ENCODE data around the gene TAF4B.

Gene TAF4B

DNA sequence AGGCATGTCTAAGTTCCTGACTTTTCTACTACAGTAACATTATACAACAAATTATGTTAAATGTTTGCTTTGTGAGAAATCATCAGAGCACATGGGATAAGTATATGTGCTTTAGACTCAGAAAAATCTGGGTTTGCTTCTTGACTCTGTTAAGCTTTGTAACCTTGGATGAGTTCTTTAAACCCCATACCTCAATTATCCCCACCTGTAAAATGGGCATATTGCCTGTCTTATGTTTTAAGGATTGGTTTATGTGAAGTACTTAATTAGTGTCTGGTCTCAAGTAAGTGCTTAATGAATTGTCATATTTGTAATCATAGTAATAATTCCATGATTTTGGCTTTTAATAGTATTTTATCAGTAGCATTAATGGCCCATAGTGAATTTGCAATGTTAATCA, 135.8 kb downstream of the TAF4B start (continued):
- TF ChIP-seq, protein P1, sequence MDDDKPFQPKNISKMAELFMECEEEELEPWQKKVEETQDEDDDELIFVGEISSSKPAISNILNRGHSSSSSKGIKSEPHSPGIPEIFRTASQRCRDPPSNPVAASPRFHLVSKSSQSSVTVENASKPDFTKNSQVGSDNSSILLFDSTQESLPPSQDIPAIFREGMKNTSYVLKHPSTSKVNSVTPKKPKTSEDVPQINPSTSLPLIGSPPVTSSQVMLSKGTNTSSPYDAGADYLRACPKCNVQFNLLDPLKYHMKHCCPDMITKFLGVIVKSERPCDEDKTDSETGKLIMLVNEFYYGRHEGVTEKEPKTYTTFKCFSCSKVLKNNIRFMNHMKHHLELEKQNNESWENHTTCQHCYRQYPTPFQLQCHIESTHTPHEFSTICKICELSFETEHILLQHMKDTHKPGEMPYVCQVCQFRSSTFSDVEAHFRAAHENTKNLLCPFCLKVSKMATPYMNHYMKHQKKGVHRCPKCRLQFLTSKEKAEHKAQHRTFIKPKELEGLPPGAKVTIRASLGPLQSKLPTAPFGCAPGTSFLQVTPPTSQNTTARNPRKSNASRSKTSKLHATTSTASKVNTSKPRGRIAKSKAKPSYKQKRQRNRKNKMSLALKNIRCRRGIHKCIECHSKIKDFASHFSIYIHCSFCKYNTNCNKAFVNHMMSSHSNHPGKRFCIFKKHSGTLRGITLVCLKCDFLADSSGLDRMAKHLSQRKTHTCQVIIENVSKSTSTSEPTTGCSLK (tag by site-specific recombination; IDR thresholded peaks at IDR 0.05), result no peak
- TF ChIP-seq BCL11B (tag by site-specific recombination; IDR thresholded peaks at IDR 0.05; ENCODE audit: low read depth), result no peak
- TF ChIP-seq ZNF138 (tag by site-specific recombination; IDR thresholded peaks at IDR 0.05; ENCODE audit: borderline replicate concordance), result no peak
- no peak for TF ChIP-seq INSM2 (tag by site-specific recombination; IDR thresholded peaks at IDR 0.05)
- TF ChIP-seq, protein P2, sequence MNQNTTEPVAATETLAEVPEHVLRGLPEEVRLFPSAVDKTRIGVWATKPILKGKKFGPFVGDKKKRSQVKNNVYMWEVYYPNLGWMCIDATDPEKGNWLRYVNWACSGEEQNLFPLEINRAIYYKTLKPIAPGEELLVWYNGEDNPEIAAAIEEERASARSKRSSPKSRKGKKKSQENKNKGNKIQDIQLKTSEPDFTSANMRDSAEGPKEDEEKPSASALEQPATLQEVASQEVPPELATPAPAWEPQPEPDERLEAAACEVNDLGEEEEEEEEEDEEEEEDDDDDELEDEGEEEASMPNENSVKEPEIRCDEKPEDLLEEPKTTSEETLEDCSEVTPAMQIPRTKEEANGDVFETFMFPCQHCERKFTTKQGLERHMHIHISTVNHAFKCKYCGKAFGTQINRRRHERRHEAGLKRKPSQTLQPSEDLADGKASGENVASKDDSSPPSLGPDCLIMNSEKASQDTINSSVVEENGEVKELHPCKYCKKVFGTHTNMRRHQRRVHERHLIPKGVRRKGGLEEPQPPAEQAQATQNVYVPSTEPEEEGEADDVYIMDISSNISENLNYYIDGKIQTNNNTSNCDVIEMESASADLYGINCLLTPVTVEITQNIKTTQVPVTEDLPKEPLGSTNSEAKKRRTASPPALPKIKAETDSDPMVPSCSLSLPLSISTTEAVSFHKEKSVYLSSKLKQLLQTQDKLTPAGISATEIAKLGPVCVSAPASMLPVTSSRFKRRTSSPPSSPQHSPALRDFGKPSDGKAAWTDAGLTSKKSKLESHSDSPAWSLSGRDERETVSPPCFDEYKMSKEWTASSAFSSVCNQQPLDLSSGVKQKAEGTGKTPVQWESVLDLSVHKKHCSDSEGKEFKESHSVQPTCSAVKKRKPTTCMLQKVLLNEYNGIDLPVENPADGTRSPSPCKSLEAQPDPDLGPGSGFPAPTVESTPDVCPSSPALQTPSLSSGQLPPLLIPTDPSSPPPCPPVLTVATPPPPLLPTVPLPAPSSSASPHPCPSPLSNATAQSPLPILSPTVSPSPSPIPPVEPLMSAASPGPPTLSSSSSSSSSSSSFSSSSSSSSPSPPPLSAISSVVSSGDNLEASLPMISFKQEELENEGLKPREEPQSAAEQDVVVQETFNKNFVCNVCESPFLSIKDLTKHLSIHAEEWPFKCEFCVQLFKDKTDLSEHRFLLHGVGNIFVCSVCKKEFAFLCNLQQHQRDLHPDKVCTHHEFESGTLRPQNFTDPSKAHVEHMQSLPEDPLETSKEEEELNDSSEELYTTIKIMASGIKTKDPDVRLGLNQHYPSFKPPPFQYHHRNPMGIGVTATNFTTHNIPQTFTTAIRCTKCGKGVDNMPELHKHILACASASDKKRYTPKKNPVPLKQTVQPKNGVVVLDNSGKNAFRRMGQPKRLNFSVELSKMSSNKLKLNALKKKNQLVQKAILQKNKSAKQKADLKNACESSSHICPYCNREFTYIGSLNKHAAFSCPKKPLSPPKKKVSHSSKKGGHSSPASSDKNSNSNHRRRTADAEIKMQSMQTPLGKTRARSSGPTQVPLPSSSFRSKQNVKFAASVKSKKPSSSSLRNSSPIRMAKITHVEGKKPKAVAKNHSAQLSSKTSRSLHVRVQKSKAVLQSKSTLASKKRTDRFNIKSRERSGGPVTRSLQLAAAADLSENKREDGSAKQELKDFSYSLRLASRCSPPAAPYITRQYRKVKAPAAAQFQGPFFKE (tag by site-specific recombination; IDR thresholded peaks at IDR 0.05; ENCODE audit: borderline replicate concordance), result no peak
- no peak for TF ChIP-seq ZNF621 (tag by site-specific recombination; IDR thresholded peaks at IDR 0.05)

- no peaks in the 10 kb centered on the region for H3K4me1 ChIP-seq (ENCODE audit: control insufficient read depth, insufficient read depth, low read length)
- ChIA-PET CTCF (interaction anchor here (5.4 kb wide), 1 partner anchor 17 kb away, joined by 24 read pairs; no protein-coding TSS in a partner anchor), POLR2A (no interaction called here)
- TF ChIP-seq PBX3 (CRISPR knock-in tag; IDR thresholded peaks at IDR 0.05) (no peak), ZNF112 (tag by site-specific recombination; IDR thresholded peaks at IDR 0.05) (no peak), KLF16 (tag by site-specific recombination; IDR thresholded peaks at IDR 0.05) (no peak), ZNF561 (tag by site-specific recombination; IDR thresholded peaks at IDR 0.05; ENCODE audit: borderline replicate concordance) (no peak), HOXD13 (CRISPR knock-in tag; IDR thresholded peaks at IDR 0.05; ENCODE audit: borderline replicate concordance) (no peak), ZNF366 (tag by site-specific recombination; conservative IDR thresholded peaks at IDR 0.05) (no peak), ZEB2 (tag by site-specific recombination; IDR thresholded peaks at IDR 0.05) (no peak), ZNF335 (tag by site-specific recombination; conservative IDR thresholded peaks at IDR 0.05) (no peak), ZNF621 (tag by site-specific recombination; IDR thresholded peaks at IDR 0.05) (no peak), ZNF785 (tag by site-specific recombination; IDR thresholded peaks at IDR 0.05) (no peak)
- peaks cover 0 to 13% of the 10 kb centered on the region in 2 experiments; a peak in 2 of 3 replicates for H3K36me3 ChIP-seq (ENCODE audit: control insufficient read depth in 2 of 2, insufficient read depth in 1 of 2, low read length in 2 of 2)
- no peak overlapping the region for H3K4me3 ChIP-seq (ENCODE audit: low read depth, low read length)
- no peaks in the 10 kb centered on the region for H3K9me3 ChIP-seq (ENCODE audit: control insufficient read depth, insufficient read depth, low read depth, low read length)
- no peak overlapping the region for H3K27ac ChIP-seq (ENCODE audit: extremely low read depth, low read depth, low read length)
Observed at GRCh38 chr18:26367425-26367824, 141.2 kb downstream of the TAF4B start.

All from HEK293 (cell line).